Measurements from ENCODE around the gene LSM14A.
A peak's percentile ranks its signal among the peaks of the same experiment; 100 is the strongest.
"Not testable (repeated sequence)": the region's sequence is repeated elsewhere in the genome, so short reads cannot be mapped to it uniquely, and the experiment has no call there.

LSM14A gene

DNA sequence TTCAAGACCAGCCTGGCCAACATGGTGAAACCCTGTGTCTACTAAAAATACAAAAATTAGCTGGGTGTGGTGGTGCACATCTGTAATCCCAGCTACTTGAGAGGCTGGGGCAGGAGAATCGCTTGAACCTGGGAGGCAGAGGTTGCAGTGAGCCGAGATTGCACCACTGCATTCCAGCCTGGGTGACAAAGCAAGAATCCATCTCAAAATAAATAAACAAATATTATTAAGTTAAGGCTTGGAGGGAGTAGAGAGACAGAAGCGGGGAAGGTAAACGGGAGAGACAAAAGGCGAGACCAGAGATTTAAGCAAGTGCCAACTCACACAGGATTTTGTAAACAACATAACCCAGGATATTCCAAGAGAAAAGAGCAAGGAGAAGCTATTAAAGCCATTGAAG, 12.8 kb upstream of the LSM14A start:
- not testable (repeated sequence) for DNase-seq

DNA sequence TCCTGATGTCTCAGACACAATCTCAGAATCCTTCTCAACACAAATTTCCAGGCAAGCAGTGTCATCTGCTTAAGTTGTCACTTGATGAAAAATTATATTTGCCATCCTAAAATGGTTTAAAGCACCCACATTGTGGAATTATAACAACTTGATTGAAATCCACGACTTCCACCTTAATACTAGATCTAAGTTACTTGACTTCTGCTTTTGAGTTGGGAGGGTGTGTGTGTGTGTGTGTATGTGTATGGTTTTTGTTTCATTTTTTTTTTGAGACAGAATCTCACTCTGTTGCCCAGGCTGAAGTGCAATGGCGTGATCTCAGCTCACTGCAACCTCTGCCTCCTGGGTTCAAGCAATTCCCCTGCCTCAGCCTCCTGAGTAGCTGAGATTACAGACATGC, 10.4 kb upstream of the LSM14A start:
- DNase-seq: not testable (repeated sequence)

- DNase-seq: no peak
Observed at GRCh38 chr19:34165295-34165738, 7.0 kb upstream of the LSM14A start.

GRCh38 chr19:34169475-34170199, 2.7 kb upstream of the LSM14A start:
- DNase-seq: not testable (repeated sequence)

DNA sequence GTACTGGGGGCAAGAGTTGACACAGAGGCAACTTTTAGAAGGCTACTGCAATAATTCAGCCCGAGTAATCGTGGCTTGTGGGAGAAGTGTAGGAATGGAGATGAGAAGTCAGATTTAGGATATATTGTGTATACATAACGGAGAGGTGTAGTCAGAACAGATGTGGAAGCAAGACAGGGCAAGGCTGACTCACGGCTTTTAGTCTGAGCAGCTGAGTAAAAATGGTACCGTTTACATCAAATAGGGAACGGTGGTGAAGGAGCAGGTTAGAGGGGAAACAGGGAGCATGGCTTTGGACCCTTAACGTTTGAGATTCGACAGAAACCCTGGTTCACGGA, 796 bp upstream of the LSM14A start:
- DNase-seq: no peak

GRCh38 chr19:34172661-34173192, 423 bp downstream of the LSM14A start:
- peak; percentile 40 for DNase-seq

DNA sequence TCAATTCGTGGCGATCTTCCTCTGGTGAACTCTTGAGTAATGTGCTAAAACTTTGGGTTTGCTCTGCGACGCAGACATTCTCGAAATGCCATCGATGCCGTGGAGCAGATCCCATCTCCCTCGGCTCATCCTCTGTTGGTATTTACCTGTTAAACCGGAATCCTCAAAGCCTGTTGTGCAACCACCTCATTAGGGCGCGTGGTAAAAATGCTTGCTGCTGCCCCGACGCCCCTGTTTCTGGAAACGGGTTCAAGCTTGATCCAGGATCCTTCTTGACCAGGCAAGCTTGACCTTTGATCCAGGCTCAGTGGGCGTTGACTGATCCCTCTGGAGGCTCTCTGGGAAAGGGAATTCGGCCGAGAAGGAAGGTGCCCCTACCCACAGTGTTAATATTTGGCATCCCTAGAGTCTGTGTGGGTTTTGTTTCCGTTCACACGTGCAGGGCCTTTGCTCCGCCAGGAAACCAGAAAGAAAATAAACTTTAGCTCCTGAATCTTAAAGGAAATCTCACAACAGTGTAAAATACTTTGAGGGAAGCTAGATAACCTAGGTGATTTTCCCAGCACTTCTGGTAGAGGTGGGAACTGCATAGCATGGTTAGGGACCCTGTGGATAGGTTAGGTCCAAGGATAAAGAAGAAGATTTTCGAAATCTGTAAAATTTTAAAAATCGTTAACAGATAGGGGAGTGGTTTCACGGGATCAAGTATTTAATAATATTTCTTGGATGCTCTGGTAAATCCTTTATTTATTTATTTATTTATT, 1.1 kb downstream of the LSM14A start:
- no peak for DNase-seq

DNA sequence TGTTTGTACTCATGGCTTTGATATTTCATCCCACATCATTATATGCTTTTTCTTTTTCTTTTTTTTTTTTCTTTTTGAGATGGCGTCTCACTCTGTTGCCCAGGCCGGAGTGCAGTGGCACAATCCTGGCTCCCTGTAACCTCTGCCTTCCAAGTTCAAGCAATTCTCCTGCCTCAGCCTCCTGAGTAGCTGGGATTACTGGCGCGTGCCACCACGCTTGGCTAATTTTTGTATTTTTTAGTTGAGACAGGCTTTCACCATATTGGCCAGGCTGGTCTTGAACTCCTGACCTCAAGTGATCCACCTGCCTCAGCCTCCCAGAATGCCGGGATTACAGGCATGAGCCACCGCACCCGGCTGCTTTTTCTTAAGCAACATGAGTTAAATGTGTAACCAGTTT, 2.9 kb downstream of the LSM14A start:
- not testable (repeated sequence) for DNase-seq

DNA sequence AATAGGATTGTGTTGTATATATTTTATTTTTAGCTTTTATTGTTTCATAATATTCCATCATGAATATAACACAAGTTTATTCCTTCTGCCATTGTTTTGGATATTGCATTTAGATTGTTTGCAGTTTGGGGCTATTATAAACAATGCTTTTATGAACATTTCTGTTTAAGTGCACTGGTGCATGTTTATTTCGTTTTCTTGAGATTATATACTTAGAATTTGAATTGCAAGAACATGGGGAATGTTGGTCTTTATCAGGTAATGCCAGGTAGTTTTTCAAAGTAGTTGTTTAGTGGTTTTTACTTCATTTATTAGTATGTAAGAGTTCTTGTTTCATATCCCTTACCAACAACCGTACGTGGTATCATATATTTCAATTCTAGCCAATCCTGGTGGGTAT, 4.3 kb downstream of the LSM14A start:
- DNase-seq: no peak

DNA sequence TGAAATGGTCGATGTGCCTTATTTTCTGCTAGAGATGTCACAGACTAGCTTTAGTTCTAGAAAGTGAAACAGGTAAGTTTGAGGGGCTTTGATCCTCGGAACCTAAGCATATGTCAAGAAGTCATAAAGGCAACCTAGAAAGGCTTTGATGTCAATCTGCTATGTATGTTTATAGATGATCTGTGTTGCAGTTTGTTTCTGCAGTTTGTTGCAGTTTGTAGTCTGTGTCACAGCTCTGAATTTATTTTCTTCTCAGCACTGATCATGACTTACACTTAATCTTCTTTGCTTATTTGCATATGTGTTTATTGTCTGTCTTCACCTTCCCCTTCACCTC, 5.9 kb downstream of the LSM14A start:
- peak; percentile 15 for DNase-seq

DNA sequence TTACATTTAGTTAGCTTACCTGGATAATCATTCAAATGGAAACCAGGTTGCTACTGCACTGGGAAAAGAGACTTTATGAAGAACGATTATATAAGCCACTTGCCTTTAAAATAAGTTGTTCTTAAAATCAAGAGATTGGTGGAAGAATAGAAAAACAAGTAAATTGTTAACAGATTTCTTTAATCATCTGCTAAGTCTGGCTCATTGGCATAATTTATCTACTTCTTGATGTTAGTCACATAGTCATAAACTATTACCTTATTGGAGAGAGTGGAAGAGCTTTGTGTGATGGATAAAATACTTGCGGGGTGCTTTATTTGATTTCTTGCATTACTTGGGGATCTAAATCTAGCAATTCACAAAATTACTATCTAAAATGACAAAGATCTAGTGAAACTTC, 6.8 kb downstream of the LSM14A start:
- DNase-seq: no peak

- no peak for DNase-seq
Observed at GRCh38 chr19:34180273-34180672, 8.0 kb downstream of the LSM14A start.

GRCh38 chr19:34180709-34181108, 8.4 kb downstream of the LSM14A start:
- DNase-seq: no peak

- DNase-seq: no peak
Observed at GRCh38 chr19:34181111-34181864, 9.0 kb downstream of the LSM14A start.

- DNase-seq: no peak
Observed at GRCh38 chr19:34182125-34182524, 9.8 kb downstream of the LSM14A start.

DNA sequence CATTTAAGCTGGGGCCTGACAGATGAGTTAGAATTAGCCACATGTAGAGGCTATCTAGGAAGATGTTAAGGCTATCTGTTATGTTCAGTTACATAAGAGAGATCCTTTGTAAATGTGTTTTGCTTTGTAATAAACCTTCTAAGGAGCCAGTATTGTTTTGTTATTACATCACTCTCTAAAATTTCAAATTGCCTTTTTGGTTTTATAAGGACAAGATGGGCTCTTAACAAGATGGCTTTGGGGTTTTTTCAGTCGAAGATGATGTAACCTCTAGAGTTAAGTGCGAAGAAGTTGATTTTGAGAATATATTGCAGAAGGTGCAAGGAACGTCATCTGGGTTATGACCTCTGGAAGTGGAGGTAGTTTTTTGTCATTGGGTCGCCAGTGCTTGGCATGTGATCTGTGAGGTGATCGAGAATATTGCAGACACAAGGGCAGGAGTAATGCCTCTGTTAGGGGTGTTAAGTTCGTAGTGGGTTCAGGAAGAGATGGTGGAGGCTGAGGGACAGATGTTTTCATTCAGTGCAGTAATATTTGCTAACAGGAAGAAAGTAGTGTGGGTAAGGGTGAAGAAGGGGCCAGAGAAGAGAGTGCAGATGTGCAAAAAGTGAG, 12.7 kb downstream of the LSM14A start:
- DNase-seq: no peak

- DNase-seq: no peak
Observed at GRCh38 chr19:34186205-34186604, 13.9 kb downstream of the LSM14A start.

DNA sequence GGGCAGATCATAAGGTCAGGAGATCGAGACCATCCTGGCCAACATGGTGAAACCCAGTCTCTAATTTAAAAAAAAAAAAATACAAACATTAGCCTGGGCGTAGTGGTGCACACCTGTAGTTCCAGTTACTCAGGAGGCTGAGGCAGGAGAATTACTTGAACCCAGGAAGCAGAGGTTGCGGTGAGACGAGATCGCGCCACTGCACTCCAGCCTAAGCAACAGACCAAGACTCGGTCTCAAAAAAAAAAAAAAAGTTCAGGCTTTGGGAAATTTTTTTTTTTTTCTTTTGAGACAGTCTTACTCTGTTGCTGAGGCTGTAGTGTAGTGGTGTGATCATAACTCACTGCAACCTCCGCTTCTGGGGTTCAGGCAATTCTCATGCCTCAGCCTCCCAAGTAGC, 14.7 kb downstream of the LSM14A start:
- no peak for DNase-seq

DNA sequence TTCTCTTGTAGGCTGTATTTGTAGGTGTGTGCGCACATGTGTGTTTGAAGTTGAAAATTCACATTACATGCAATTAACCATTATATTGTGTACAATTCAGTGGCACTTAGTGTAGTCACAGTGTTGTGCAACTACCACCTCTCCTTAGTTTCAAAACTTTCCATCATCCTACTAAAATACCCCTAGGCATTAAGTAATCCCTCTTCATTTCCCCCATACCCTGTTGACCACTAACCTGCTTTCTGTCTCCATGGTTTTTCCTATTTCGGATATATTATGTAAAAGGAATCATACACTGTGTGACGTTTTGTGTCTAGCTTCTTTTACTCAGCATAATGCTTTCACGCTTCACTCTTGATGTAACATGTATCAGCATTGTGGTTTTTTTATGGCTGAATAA, 16.1 kb downstream of the LSM14A start:
- no peak for DNase-seq

DNA sequence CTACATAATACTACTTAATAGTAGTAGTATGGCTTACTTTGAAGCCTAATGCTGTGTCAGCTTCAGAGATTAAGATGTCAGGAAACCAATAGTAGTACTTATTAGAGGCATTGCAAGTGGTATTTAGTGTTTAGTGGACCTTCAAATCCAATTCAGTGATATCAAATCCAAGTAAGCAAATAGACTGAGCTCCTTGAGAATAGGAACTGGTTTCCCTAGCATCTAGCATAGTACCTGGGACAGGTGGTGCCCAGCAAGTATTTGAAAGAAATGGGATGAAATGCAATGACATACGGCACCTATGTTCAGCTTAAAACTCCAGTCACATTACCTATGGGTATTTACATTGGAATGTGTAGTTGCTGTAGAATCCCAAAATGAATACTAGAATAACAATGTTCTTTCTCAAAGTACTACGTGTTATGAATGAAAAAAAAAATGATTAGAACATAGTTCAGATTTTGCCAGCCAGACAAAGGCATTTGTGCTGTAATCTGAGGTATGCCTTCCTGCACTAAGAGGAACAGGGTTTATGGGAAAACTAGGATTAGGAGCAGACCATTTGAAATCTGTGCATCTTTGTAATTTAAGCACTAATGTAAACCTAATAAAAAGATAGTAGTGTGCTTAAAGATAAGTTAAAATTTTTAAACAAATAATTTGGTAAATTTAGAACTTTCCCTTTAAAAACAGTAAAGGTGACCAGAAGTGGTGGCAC, 17.1 kb downstream of the LSM14A start:
- no peak for DNase-seq

- no peak for DNase-seq
Observed at GRCh38 chr19:34189917-34190425, 17.7 kb downstream of the LSM14A start.

DNA sequence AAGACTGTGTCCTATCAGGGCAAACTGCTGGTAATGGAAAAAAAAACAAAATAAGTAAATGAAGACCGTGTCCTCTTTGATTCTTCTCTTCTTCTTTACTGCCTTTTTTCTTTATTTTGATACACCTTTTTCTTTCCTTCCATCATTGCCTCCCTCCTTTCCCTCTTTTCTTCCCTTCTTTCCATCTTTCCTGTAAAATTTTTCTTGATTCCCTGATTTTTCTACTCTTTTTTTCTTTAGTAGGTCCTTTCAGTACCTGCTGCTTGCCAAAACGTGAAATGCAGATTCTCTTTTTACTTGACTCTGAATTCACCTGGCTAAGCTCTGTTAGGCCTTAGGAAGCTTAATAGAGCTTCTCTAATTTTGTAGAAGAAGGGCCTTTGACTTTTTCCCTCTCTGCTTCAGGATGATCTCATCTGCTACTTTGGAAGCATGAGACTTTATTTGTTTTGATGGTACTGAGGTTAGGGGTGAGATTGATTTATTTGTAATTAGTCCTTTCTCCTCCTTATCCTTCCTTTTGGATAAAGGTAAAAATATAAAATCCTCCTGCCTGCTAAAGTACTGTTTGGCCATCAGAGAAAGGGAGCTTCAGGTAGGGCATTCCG, 19.2 kb downstream of the LSM14A start:
- no peak for DNase-seq

Measured in central memory CD4-positive, alpha-beta T cell (primary cell).